A673 (cell line): ENCODE results near the gene MDN1. TPM values are rescaled to one million over a fixed set of nuclear protein-coding genes. Genes with fewer than 3 reads are reported as not detected.

Experiments used
- BruUV-seq: library from RNA; stranded (reverse); fragments of 400-500 nt; replicated peaks from 2 replicates; lab custom pipeline; 2021; lab: Mats Ljungman, UMichigan
- CTCF ChIA-PET: fragments of 300-600 bp; sonication (Branson Sonifier 250); formaldehyde crosslinking; loops from one replicate; lab custom pipeline; 2022; ENCODE audit warnings: antibody characterized with exemption; lab: Charles Lee
- POLR2A ChIA-PET: fragments of 300-600 bp; sonication (Branson Sonifier 250); formaldehyde crosslinking; loops from one replicate; lab custom pipeline; 2022; ENCODE audit warnings: antibody characterized with exemption; ENCODE audit not compliant: low non-redundant PET; lab: Charles Lee
- DNase-seq: peaks from one replicate; pipeline ENCODE4 v3.0.0-alpha.2; 2015; ENCODE audit warnings: low spot score
- H3K27ac ChIP-seq: fragments of 200-600 bp; sonication (generic); 2 replicates; pipeline ENCODE4 v1.5.1; 2016; ENCODE audit warnings: mixed run types, low read depth, mild to moderate bottlenecking, mixed read lengths, antibody characterized with exemption, low read length; ENCODE audit not compliant: poor library complexity, severe bottlenecking
- H3K27me3 ChIP-seq: fragments of 200-600 bp; sonication (generic); replicated peaks from 2 replicates; pipeline ENCODE4 v1.6.1; 2017; ENCODE audit warnings: mixed run types, low read depth, mild to moderate bottlenecking, mixed read lengths, antibody characterized with exemption, low read length; ENCODE audit not compliant: insufficient read depth, poor library complexity
- H3K36me3 ChIP-seq: fragments of 200-600 bp; sonication (generic); 2 replicates; pipeline ENCODE4 v1.6.1; 2016; ENCODE audit warnings: mixed run types, mild to moderate bottlenecking, mixed read lengths, antibody characterized with exemption, low read length; ENCODE audit not compliant: insufficient read depth, poor library complexity, severe bottlenecking
- H3K4me1 ChIP-seq: fragments of 200-600 bp; sonication (generic); 2 replicates; pipeline ENCODE4 v1.6.1; 2017; ENCODE audit warnings: mixed run types, mild to moderate bottlenecking, mixed read lengths, antibody characterized with exemption, low read length; ENCODE audit not compliant: insufficient read depth, poor library complexity, severe bottlenecking
- H3K4me3 ChIP-seq: fragments of 200-600 bp; sonication (generic); 2 replicates; pipeline ENCODE4 v1.5.1; 2016; ENCODE audit warnings: low read depth, mixed run types, mild to moderate bottlenecking, mixed read lengths, low read length; ENCODE audit not compliant: poor library complexity, severe bottlenecking
- H3K9me3 ChIP-seq: fragments of 200-600 bp; sonication (generic); 2 replicates; pipeline ENCODE4 v1.6.1; 2016; ENCODE audit warnings: mixed run types, low read depth, mild to moderate bottlenecking, mixed read lengths, antibody characterized with exemption, low read length; ENCODE audit not compliant: poor library complexity, severe bottlenecking
- CTCF ChIP-seq: fragments of 300-800, 200-600 bp; sonication (generic); conservative IDR thresholded peaks from 2 replicates; pipeline ENCODE4 v1.5.1; 2017; ENCODE audit warnings: low read depth, mild to moderate bottlenecking, antibody characterized with exemption, low read length, moderate library complexity, mixed read lengths
- EZH2 ChIP-seq: fragments of 200-600 bp; sonication (generic); IDR thresholded peaks from 2 replicates; pipeline ENCODE4 v1.6.1; 2017; ENCODE audit warnings: borderline replicate concordance, low read depth, mild to moderate bottlenecking, mixed read lengths, antibody characterized with exemption, low read length; ENCODE audit not compliant: poor library complexity, severe bottlenecking
- intact Hi-C: fragments of 100-400 bp; cut with micrococcal nuclease; formaldehyde crosslinking; loops from one replicate; pipeline ENCODE4 v1.10.0; 2022; ENCODE audit not compliant: unreplicated experiment
- total RNA-seq: library from RNA; stranded (reverse); gene quantifications from 2 replicates; pipeline ENCODE4 v1.2.3, GENCODE V29; 2021

Gene MDN1
- total RNA-seq, 1 experiment from 2014 or later = 64.4 TPM

- H3K4me3 ChIP-seq = no peak overlapping the region
- no peaks in the 10 kb centered on the region for H3K27me3 ChIP-seq
- ChIA-PET CTCF (no interaction called here), POLR2A (no interaction called here)
- no peaks in the 10 kb centered on the region for H3K9me3 ChIP-seq
- no TSS peak for BruUV-seq
- H3K4me1 ChIP-seq = no peaks in the 10 kb centered on the region
- intact Hi-C loops = no loop called here
- no peak overlapping the region for H3K27ac ChIP-seq
- TF ChIP-seq CTCF (no peak), EZH2 (no peak)
- H3K36me3 ChIP-seq = peaks cover 78% of the 10 kb centered on the region
- DNase-seq = no peak
Measured at GRCh38 chr6:89862273-89862672, 42.7 kb upstream of the MDN1 start.

GRCh38 chr6:89859744-89860143 is 40.1 kb upstream of the MDN1 start:
- CTCF ChIA-PET = no interaction called here
- TF ChIP-seq CTCF = no peak
- no peak for TF ChIP-seq EZH2
- no peak for DNase-seq
- H3K4me3 ChIP-seq = no peak overlapping the region
- H3K27me3 ChIP-seq = no peaks in the 10 kb centered on the region
- no peak overlapping the region for H3K27ac ChIP-seq
- POLR2A ChIA-PET = interaction anchor here (0.7 kb wide), 1 partner anchor 30 kb away, joined by 11 read pairs; the partner anchor contains the start of gene CASP8AP2
- no TSS peak for BruUV-seq
- H3K4me1 ChIP-seq = no peaks in the 10 kb centered on the region
- no peaks in the 10 kb centered on the region for H3K9me3 ChIP-seq
- intact Hi-C loops = no loop called here
- H3K36me3 ChIP-seq = peaks cover 84% of the 10 kb centered on the region

DNA sequence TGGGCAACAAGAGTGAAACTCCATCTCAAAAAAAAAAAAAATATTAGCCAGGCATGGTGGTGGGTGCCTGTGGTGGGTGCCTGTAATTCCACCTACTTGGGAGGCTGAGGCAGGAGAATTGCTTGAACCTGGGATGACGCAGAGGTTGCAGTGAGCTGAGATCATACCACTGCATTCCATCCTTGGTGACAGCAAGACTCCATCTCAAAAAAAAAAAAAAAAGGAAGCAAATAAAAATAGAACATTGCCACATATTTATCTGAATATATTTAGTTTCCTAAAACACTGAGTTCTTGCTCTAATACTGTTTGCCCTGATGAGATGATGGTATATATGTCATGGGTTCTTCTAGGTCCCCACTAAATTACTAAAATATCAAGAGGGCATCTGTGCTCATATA is 38.4 kb upstream of the MDN1 start:
- no TSS peak for BruUV-seq
- DNase-seq = no peak
- TF ChIP-seq EZH2 = no peak
- TF ChIP-seq CTCF = no peak
- intact Hi-C loops = no loop called here
- no peak overlapping the region for H3K27ac ChIP-seq
- no peaks in the 10 kb centered on the region for H3K4me1 ChIP-seq
- no peaks in the 10 kb centered on the region for H3K27me3 ChIP-seq
- no peak overlapping the region for H3K4me3 ChIP-seq
- ChIA-PET CTCF (no interaction called here), POLR2A (no interaction called here)
- H3K9me3 ChIP-seq = no peaks in the 10 kb centered on the region
- peaks cover 88% of the 10 kb centered on the region for H3K36me3 ChIP-seq
